H1 (cell line): ENCODE data around the gene GP2.

Experiments
- EP300 ChIP-seq, 2 experiments: IDR thresholded peaks; 1 replicate in 1 of 2; 2 replicates in 1 of 2; pipeline ENCODE4 v1.6.1; 2011 to 2012; ENCODE audit warnings: low read depth in 2 of 2, low read length in 2 of 2, mild to moderate bottlenecking in 2 of 2, borderline replicate concordance in 1 of 2, inconsistent platforms in 1 of 2, moderate library complexity in 1 of 2
- EZH2 ChIP-seq: fragments of 200-600 bp; sonication (generic); IDR thresholded peaks from 2 replicates; pipeline ENCODE4 v1.7.1; 2012; ENCODE audit warnings: low read depth, mild to moderate bottlenecking, moderate library complexity, low read length, inconsistent platforms; ENCODE audit not compliant: severe bottlenecking
- POLR2AphosphoS5 ChIP-seq: IDR thresholded peaks from 2 replicates; pipeline ENCODE4 v1.6.1; 2011; ENCODE audit warnings: low read depth, low read length
- TF ChIP-seq, protein P1 (sequence below), 3 experiments: IDR thresholded peaks; 1 replicate in 2 of 3; 2 replicates in 1 of 3; pipeline versions ENCODE4 v1.5.1 to v1.6.1; 2011; ENCODE audit warnings: low read length in 3 of 3, mild to moderate bottlenecking in 3 of 3, inconsistent platforms in 2 of 3, low read depth in 1 of 3, moderate library complexity in 1 of 3; ENCODE audit not compliant: insufficient read depth in 1 of 3; ENCODE audit errors: control extremely low read depth in 1 of 3

DNA sequence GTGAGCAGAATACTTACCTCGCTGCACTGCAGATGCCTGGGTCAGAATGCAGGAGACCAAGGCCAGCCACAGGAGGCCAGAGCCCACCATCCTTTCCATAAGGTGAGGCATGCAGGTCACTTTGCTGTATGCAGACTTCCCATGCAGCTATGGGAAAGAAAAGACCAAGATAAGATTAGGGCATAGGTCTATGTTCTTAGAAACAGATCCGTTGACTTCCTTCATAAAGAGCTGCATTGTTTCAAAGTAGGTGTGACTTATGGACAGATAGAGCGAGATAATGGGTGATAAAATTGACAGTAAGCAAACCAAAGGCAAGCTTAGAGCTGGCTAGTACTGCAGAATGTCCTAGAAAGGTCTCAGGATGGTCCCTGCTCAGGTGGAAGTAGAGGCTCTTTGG is 992 bp downstream of the GP2 start:
- TF ChIP-seq, protein P1, sequence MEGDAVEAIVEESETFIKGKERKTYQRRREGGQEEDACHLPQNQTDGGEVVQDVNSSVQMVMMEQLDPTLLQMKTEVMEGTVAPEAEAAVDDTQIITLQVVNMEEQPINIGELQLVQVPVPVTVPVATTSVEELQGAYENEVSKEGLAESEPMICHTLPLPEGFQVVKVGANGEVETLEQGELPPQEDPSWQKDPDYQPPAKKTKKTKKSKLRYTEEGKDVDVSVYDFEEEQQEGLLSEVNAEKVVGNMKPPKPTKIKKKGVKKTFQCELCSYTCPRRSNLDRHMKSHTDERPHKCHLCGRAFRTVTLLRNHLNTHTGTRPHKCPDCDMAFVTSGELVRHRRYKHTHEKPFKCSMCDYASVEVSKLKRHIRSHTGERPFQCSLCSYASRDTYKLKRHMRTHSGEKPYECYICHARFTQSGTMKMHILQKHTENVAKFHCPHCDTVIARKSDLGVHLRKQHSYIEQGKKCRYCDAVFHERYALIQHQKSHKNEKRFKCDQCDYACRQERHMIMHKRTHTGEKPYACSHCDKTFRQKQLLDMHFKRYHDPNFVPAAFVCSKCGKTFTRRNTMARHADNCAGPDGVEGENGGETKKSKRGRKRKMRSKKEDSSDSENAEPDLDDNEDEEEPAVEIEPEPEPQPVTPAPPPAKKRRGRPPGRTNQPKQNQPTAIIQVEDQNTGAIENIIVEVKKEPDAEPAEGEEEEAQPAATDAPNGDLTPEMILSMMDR (IDR thresholded peaks at IDR 0.05; ENCODE audit: control extremely low read depth in 1 of 3, insufficient read depth in 1 of 3, low read depth in 1 of 3, low read length in 3 of 3) = no peak
- TF ChIP-seq POLR2AphosphoS5 = no peak
- no peak for TF ChIP-seq EZH2
- no peak for TF ChIP-seq EP300 (IDR thresholded peaks at IDR 0.05; ENCODE audit: borderline replicate concordance in 1 of 2, low read depth in 2 of 2, low read length in 2 of 2)
